Loucy (cell line): ENCODE measurements around the gene ADGRL2.

Experiments used
- CTCF ChIP-seq: fragments of 200-600 bp; sonication (generic); conservative IDR thresholded peaks from 2 replicates; pipeline ENCODE4 v1.5.1; 2014; ENCODE audit warnings: mild to moderate bottlenecking, antibody characterized with exemption, low read length
- EZH2phosphoT487 ChIP-seq: fragments of 200-600 bp; IDR thresholded peaks from 2 replicates; pipeline ENCODE4 v1.6.1; 2018; ENCODE audit warnings: antibody characterized with exemption, mild to moderate bottlenecking, moderate library complexity, borderline replicate concordance

GRCh38 chr1:82001345-82001744 lies 200.6 kb downstream of the ADGRL2 start:
- TF ChIP-seq CTCF (no peak), EZH2phosphoT487 (no peak)
